ENCODE data around the gene DLL1.

The DLL1 gene

GRCh38 chr6:170249817-170250216, 41.1 kb downstream of the DLL1 start:
- no peak for DNase-seq

- no peak for DNase-seq
Observed at GRCh38 chr6:170248861-170249600, 41.8 kb downstream of the DLL1 start.

- DNase-seq = no peak
Observed at GRCh38 chr6:170248111-170248805, 42.6 kb downstream of the DLL1 start.

- no peak for DNase-seq
Observed at GRCh38 chr6:170247178-170247701, 43.6 kb downstream of the DLL1 start.

GRCh38 chr6:170245475-170245992, 45.3 kb downstream of the DLL1 start:
- no peak for DNase-seq

GRCh38 chr6:170244721-170245474, 46.0 kb downstream of the DLL1 start:
- no peak for DNase-seq

GRCh38 chr6:170243791-170244291, 47.0 kb downstream of the DLL1 start:
- DNase-seq = no peak

GRCh38 chr6:170243386-170243785, 47.5 kb downstream of the DLL1 start:
- DNase-seq = no peak

- DNase-seq = no peak
Observed at GRCh38 chr6:170238741-170239565, 51.9 kb downstream of the DLL1 start.

- DNase-seq = no peak
Observed at GRCh38 chr6:170237999-170238740, 52.7 kb downstream of the DLL1 start.

GRCh38 chr6:170236131-170236836, 54.6 kb downstream of the DLL1 start:
- DNase-seq = no peak

GRCh38 chr6:170235391-170236125, 55.3 kb downstream of the DLL1 start:
- DNase-seq = no peak

- DNase-seq = no peak
Observed at GRCh38 chr6:170234419-170234818, 56.5 kb downstream of the DLL1 start.

GRCh38 chr6:170233286-170234205, 57.3 kb downstream of the DLL1 start:
- no peak for DNase-seq
